Esophagus mucosa (tissue), 1 donor: ENCODE data around the gene ALDH1A1. TPM values are rescaled to one million over a fixed set of nuclear protein-coding genes. Genes with fewer than 3 reads are reported as not detected.
"Not testable (repeated sequence)": the region's sequence is repeated elsewhere in the genome, so short reads cannot be mapped to it uniquely, and the experiment has no call there.

Experiments
- ATAC-seq: fragments of 200-7000 bp; cut with Tn5 transposase; one replicate; pipeline ENCODE4 v1.9.1; 2020
- total RNA-seq: library from RNA; stranded (reverse); gene quantifications from one replicate; pipeline ENCODE4 v1.2.4, GENCODE V29; 2023
- donor health status: DM: yes; HTN: yes; CAD: no.

The ALDH1A1 gene
- total RNA-seq, 1 donor from 2014 or later, result 3.3 TPM

DNA sequence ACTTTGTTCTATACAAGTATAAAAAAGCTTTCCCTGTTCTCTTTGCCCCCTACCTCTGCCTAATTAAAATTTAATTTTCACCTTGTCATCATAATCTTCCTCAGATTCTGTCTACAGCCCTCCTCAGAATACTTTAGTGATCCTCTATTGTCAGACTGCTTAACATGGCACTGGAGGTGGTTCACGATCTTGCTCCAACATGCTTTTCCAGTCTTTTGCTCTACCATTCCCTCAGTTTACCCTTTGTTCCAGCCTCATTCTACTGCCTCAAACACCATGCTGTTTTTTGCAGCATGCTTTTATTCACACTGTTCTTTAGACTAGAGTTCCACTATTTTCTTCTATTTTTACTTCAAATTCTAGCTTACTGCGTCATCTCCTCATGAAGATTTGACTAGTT is 10.4 kb downstream of the ALDH1A1 start:
- ATAC-seq, result no peak

DNA sequence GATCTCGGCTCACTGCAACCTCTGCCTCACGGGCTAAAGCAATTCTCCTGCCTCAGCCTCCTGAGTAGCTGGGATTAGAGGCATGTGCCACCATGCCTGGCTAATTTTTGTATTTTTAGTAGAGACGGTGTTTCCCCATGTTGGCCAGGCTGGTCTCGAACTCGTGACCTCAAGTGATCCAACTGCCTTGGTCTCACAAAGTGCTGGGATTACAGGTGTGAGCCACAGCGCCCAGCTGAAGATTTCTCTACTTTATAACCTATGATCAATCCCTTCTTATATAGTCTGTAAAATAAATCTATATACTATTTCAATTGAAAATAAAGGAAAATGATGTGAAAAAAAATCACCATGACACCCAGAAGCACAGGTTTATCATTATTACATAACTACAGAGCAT is 13.3 kb downstream of the ALDH1A1 start:
- not testable (repeated sequence) for ATAC-seq

DNA sequence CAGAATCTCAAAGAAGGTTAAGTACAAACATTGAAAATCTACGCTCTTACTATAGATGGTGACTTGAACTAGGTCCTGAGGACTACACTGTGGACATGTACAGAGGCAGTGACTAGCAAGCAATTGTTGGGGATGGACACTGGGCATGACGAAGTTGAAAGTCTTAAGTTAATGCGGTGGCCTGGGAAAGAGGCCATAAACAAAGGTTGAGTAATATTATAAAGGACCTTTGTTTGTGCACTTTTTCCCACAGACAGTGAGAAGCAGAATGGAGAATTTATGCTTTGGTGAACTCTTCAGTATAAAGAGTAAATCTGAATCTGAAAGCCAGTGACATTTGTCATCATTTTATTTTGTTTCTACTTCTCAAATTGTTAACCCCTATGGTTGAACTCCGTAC is 15.3 kb downstream of the ALDH1A1 start:
- no peak for ATAC-seq

DNA sequence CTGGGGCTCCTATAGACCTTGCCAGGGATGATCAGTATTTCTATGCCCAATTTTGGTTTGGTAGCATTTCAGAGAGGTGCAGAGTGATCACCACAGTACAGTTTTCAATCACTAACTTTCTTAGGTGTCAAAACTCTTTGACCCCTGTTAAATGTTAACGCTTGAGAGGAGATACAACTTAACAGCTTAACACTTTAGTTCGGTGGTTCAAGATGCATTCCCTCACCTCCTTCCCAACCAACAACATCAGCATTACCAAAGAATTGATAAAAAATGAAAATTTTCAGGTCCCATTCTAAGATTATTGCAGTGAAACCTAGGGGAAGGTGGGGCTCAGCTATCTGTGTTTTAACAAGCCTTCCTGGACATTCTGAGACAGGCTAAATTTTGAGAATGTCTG is 16.2 kb downstream of the ALDH1A1 start:
- no peak for ATAC-seq

DNA sequence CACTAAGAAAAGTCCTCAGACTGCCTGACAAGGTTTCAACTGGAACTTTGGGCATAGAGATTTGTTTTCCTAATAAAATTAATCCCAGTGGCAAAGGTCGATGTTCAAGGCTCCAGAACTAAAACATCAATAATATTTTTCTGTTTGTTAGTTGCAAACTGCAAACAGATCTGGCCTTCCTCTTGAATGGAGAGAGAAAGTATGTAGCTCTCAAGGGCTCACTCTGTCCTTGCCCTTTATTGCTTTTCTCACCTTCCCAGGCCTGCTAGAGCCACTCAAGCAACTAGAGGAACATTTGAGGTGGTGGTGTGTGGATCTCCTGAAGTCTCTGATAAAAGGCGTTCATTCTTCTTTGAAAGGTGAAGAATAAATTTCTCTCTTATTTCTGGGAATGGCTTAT is 16.6 kb downstream of the ALDH1A1 start:
- ATAC-seq, result no peak

DNA sequence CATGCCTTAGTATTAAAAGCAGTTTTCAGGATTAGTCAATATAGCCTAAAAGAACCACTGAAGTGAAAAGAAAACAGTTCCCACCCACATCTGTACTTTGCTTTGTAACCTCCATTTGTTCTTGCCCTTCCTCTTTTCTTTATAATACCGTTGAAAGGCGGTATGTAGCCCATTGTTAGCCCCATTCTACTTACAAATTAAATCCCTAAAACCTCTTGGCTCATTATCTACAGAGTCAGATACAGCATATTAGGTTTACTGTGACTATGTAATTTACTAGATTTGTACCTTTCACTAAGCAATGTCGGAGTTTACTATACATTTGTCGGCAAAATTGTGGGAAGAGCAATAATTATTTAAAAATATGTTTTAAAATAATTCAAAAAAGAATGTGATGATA is 17.3 kb downstream of the ALDH1A1 start:
- ATAC-seq, result peak; percentile 49

DNA sequence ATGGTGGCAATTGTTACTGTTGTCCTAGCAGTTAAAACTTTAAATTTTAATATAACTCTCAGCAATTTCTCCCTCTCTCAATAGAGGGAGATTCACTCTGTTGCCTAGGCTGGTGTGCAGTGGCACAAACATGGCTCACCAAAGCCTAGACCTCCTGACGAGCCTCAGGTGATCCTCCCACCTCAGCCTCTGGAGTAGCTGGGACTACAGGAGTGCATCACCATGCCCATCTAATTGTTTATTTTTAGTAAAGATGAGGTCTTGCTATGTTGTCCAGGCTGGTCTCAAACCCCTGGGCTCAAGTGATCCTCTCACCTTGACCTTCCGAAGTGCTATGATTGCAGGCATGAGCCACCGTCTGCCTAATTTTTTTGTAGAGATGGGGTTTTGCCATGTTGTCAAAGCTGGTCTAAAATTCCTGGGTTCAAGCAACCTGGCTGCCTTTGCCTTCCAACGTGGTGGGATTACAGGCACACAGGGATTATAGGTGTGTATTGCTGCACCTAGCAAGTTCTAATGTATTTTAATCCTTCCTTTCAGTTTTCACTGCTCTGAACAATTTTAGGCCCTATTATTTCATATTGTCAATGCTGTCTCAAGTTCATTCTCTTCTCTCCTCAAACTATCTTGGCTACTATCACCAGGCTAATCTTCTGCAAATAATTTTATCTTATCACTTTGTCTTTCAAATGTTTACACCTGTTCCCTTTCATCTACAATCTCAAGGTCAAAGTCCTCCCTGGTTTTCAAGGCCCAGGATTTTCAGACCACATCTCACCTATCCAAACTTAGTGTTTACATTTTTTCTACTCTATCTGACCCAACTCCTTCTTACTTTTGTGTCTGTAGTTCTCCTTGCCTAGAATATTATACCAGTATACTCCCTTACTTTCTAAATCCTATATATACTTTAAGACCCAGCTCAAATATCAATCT is 18.9 kb downstream of the ALDH1A1 start:
- no peak for ATAC-seq

DNA sequence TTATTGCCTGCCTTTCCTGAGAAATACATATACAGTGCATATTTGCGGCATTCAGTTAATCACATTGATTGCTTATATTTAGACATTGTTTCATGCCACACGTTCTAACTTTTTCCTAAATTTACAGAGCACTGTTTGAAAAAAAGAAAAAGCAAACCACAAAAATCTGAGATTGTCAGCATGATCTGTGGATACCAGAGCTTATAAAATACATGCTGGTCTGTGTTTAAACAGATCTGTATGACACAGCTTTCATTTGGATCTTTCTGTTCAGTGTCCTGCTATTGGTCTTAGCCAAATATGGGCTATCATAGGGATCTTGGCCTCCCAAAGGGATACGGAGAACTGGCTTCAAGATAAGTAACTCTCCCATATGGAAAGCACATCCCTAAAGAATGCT is 20.2 kb downstream of the ALDH1A1 start:
- no peak for ATAC-seq

DNA sequence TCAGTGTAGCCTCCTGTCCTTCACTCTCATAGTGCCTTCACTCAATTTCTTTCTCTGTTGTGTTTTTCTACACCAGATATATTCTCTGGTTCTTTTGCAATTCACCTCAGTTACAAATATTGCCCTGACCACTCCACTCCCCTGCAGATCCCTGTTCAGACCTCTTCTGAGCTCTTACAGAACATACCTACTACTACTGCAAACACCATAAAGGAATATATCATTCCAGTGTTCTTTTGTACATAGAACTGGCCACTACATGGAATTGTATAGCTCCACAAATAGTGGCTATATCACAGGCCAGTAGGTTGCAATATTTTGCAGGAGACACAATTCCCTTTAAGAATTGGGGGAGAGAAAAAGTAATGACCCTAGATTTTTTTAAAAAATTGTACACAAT is 21.0 kb downstream of the ALDH1A1 start:
- no peak for ATAC-seq

DNA sequence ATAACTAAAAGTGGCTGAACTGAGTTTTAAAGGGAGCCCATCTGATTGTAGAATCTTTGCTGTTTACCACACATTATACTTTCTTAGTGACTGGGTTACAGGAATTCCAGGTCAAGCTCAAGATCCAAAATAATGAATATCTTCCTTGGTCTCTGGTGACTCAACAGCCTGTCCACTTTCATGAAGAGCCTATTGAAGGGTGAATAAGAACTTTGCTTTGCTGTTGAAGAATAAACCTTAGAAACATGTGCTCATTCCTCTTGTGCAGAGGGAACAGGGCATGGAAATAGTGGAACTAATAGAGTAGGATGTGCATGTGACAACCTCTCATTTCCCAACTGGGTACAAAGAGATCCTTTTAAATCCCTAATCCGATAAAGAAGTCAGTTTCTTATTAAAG is 21.4 kb downstream of the ALDH1A1 start:
- no peak for ATAC-seq

DNA sequence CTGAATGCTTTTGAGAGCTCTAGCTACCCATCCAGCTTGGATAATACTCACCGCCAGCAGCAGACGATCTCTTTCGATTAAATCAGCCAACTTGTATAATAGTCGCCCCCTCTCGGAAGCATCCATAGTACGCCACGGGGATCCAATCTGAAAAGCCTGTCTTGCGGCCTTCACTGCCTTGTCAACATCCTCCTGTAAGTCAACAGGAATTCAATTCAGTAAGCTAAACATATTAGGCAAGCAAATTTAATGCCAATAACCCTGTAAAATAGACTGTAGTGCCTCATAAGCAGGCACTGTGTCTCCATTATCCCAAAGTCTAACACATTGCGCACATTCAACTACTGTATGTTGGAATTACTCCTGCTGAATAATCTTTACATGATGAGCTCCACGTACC is 22.0 kb downstream of the ALDH1A1 start:
- no peak for ATAC-seq

DNA sequence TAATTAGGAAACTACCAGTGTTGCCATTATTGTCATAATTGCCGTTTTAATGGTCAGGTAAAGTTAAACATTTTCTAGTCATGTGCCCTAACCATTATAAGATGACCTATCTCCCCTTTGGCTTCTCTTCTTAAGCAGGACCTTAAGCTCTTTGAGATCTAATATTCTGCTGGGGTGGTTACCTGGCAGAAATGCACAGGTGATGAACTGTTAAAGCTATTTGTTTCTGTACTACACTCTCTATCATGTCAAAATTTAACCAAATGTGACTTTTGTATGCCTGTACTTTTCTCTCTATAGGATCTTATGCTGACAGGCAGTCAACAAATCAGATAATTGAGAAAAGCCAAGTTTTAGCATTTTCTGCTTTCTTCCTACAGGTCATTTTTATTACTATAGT is 23.3 kb downstream of the ALDH1A1 start:
- no peak for ATAC-seq

DNA sequence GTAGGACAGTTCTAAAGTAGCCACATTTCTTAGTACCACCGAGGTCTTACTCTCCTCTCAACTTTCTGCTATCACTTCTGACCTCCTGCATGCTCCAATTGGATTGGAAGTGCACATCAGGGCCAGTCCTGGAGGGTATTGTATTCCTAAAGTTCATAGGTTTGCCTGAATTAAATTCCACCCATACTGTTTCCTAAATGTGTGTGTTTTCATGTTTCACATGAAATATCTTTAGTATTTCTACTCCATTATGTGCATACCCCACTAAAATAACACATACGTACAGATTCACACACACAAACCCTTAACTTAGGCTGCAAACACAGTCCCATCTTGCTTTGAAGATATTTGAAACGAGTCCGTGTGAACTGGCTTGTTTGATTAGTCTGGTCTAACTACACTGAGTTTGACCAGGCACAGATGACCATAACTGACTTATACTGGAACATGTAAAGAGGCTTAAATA is 24.8 kb downstream of the ALDH1A1 start:
- ATAC-seq, result no peak

DNA sequence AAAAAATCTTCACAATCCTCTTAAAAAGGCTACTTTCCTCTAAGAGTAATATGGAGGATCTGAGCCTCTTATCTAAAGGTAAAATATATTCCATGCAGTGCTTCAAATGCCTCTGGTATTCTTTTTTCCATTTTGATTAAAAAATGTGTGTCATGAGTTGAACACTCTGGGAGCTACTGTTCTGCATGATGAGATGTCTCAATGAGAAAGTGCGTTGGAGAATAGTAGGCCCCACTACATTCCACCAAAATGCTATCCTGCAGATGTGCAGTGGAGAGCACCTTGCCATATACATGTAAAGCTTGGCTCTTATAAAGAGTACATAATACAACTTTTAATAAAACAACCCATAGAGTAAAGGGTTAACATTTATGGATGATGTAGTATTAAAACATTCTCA is 26.3 kb downstream of the ALDH1A1 start:
- ATAC-seq, result no peak

DNA sequence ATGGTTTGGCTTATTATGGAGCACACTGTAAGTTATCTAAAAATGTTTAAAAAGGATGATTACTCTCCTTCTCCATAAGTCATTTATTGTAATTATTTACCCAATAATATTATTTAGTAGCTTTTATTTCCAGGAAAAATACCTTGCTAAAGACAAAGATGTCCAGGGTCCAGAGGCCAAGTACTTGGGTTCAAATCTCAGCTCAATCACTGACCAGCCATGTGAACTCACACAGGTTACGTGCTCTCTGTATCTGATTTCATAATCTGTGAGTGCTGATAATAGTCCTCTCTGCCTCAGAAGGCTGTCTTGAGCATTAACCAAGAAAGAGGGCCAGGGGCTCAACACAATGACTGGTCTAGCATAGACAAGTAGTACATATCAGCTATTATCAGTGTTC is 27.0 kb downstream of the ALDH1A1 start:
- no peak for ATAC-seq

DNA sequence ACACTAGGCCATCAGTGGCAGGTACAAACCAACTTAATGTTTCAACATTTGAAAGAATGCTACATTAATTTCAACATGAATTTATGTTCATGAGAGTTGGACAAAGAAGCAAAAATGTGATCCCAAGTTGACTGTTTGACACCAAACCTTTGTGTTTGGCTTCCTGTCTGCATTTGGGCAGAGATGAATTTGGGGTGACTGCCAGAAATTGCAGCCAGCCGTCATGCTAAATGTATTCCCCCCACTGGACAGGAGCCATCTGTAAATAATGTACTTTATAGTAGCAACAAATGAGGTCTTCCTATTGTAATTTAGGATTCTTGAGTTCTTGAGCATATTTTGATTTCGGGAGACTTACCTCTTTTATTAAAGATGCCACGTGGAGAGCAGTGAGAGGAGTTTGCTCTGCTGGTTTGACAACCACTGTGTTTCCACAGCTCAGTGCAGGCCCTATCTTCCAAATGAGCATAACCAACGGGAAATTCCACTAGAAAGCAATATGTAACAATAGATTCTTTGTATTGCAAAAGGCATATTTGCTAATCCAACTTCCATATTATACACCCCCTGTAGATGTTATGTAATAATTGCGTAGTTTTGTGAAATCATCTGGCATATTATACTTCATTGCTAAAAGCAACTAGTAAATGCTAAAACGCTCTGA is 27.6 kb downstream of the ALDH1A1 start:
- peak; percentile 80 for ATAC-seq

DNA sequence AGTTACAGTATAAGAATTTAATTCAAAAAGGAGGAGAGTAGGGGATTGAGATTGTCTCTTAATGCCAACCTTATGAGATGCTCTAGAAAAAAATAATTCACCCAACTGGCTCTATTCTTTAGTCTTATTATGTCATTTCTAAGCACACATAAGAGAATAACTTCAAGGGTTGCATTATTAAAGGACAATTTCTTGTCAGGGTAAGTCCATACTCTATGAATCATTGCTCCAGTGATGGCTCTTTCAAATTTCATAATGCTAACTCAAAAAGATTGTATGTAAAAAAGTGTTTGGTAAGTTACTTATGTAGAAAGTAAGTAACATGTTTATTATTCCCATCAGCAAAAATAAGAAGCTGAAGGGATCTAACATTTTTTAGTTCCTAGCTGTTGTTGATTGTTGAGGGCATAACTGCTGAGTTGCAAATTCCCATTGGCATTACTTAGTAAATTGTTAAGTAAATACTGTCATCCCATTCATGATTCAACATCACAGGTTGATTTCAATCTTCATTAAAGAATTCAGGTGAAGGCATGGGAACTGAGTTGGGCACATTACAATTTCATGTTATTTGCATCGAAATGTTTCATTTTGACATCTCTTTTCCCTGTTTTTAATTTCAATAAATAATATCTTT is 28.6 kb downstream of the ALDH1A1 start:
- no peak for ATAC-seq

DNA sequence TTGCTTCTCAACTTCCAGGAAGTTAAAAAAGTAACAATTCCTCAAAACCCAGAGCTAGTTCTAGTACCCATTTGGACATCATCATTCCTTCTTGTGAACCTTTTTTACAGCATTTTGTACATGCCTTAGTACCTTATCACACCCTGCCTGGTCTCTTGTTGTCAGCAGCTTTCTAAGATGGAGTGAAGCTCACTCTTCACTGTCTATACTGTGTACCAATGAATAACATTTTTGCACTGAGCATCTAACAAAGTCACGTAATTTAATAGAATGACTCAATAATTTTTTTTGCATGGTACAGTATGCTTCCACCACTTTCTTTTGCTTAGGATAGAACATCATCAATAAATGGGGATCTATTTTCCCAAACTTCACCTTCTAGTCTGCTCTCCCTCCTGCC is 29.8 kb downstream of the ALDH1A1 start:
- no peak for ATAC-seq

DNA sequence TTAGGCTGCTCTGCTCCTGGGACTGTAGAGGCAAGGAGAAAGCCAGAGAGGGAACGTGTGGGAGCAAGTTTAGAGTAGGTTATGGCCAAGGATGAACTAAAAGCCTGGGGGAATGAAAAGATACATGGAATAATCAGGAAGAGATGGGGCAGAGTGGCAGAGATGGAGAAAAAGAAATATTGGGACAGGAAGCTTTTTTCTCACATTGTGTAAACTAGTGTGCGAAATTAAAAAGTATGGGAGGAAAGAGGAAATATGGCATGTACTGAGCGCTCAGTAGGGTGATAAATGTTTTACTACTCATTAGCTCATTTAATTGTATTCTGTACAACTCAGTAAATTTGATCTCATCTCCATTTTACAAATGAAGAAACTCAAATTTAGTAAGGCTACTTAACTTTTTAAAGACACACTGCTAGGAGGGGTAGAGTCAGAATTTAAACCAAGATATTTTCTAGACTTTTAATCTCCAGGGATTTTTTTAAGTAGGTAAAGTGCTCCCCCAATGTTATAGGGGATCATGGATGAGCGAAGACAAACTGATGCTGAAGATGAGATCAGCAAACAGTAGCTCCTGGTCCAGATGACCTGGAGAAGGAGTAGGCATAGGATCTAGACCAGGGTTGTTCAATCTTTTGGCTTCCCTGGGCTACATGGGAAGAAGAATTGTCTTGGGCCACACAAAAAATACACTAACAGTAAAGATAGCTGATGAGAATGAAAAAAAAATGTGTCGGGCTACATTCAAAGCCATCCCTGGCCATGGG is 30.8 kb downstream of the ALDH1A1 start:
- no peak for ATAC-seq

DNA sequence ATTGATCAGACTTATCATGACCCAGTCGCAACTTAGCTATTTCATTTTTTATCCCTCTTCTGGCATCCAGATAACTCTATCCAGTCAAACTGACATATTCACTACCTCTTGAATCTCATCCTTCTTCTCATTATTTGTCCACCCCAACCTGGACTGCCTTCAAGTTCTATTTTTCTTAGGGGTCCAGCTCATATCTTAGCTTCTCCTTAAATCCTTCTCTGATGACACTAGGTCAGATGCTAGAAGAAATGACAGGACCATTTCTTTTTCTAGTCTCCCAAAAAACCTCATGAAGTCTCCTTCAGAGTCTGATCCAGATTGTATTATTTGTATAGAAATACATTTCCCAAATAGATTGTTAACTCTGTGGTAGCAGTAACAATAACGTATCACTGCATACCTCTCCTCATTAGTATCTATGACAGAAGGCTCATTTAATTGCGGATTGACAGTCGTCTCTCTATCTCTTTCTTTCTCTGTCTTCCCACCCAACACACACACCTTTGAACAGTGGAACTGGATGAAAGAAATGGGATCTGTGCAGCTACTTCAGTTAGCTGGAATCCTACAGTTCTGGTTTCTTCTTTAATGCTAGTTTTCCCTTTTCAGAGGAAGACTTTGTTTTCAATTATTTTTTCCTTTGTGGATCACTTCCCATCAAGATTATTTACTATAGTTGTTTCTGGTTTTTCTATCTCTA is 33.5 kb downstream of the ALDH1A1 start:
- no peak for ATAC-seq

DNA sequence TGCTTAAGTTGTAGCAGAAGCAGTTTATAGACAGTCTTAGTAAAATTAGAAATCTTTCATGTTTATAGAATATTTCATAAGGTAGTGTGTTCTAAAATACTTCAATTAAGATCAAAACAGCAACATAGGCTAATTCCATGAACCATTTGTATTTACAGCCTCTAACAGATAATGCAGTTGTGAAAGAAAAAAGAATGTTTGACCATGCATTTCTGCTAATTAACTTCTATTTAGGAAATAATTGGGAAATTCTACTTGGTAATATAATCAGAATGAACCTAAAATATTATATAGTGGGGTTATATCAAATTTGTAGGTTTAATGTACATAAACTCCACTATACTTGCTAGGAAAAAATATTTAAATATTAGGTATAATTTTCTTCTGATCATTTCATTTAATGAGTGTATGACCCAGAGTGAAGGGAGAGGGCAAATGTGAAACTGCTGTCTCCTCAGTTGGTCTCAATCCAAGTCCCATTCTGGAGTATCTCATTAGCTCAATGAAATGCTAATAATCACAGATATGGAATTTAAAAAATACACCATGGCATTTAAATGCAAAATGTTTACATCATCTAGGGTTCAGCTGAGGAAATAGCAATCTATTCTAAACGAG is 34.9 kb downstream of the ALDH1A1 start:
- no peak for ATAC-seq

DNA sequence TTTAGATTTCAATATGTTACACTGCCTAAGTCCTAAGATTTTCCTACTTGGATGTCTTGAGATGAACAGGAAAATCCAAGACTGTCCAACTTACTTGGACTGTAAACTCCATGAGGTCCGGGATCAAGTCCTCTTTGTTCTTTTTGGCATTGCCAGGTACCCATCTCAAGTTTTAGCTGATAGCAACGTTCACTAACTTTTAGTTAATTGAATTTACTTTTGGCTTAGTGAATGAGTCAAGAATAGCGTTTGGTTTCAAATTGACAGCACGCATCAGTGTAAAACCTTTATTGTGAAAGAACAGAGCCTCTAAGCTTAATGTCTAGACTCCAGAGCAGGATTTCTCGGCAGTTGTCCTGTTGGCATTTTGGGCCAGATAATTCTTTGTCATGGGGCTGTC is 37.2 kb downstream of the ALDH1A1 start:
- ATAC-seq, result no peak
